Coronary artery (tissue), 2 donors: ENCODE data around the gene TSPYL1.
A peak's percentile ranks its signal among the peaks of the same experiment; 100 is the strongest.

Source experiments
- DNase-seq: peaks from one replicate; pipeline ENCODE4 v3.0.0-alpha.2; 2017; ENCODE audit warnings: low spot score
- H3K27ac ChIP-seq, 2 donors: fragments of 200-600 bp; sonication (generic); one replicate each; pipeline ENCODE4 v1.5.1; 2016 to 2019
- H3K4me3 ChIP-seq: fragments of 200-600 bp; sonication (generic); 2 replicates; pipeline ENCODE4 v1.5.1; 2016; ENCODE audit warnings: mild to moderate bottlenecking, moderate library complexity
- CTCF ChIP-seq: fragments of 200-600 bp; sonication (generic); IDR thresholded peaks from one replicate; pipeline ENCODE4 v1.5.1; 2019; ENCODE audit warnings: antibody characterized with exemption

TSPYL1 gene

GRCh38 chr6:116251568-116252384 is 28.0 kb downstream of the TSPYL1 start:
- no peak for DNase-seq
- no peak for TF ChIP-seq CTCF
- peak overlapping the region; percentile 86 for H3K4me3 ChIP-seq
- H3K27ac ChIP-seq: peak overlapping the region; percentile 0 to 73

GRCh38 chr6:116248577-116248976 is 31.2 kb downstream of the TSPYL1 start:
- no peak overlapping the region for H3K4me3 ChIP-seq
- no peak for TF ChIP-seq CTCF
- no peak overlapping the region for H3K27ac ChIP-seq
- DNase-seq: no peak

- Histone ChIP-seq H3K27ac (no peak overlapping the region), H3K4me3 (no peak overlapping the region)
- DNase-seq: no peak
- TF ChIP-seq CTCF: no peak
Measured at GRCh38 chr6:116247285-116247684, 32.4 kb downstream of the TSPYL1 start.

- no peak for TF ChIP-seq CTCF
- no peak for DNase-seq
- Histone ChIP-seq H3K27ac (peak overlapping the region in 1 of 2 donors; percentile 31), H3K4me3 (no peak overlapping the region)
Measured at GRCh38 chr6:116246089-116246488, 33.6 kb downstream of the TSPYL1 start.

GRCh38 chr6:116244284-116244683 is 35.4 kb downstream of the TSPYL1 start:
- no peak overlapping the region for H3K27ac ChIP-seq
- DNase-seq: no peak
- no peak for TF ChIP-seq CTCF
- no peak overlapping the region for H3K4me3 ChIP-seq

GRCh38 chr6:116239856-116240255 is 39.9 kb downstream of the TSPYL1 start:
- no peak overlapping the region for H3K4me3 ChIP-seq
- DNase-seq: no peak
- TF ChIP-seq CTCF: no peak
- H3K27ac ChIP-seq: no peak overlapping the region

- DNase-seq: no peak
- TF ChIP-seq CTCF: no peak
- no peak overlapping the region for H3K27ac ChIP-seq
- no peak overlapping the region for H3K4me3 ChIP-seq
Measured at GRCh38 chr6:116239256-116239655, 40.5 kb downstream of the TSPYL1 start.
